Measurements from ENCODE around the gene OR4F15.

The OR4F15 gene

DNA sequence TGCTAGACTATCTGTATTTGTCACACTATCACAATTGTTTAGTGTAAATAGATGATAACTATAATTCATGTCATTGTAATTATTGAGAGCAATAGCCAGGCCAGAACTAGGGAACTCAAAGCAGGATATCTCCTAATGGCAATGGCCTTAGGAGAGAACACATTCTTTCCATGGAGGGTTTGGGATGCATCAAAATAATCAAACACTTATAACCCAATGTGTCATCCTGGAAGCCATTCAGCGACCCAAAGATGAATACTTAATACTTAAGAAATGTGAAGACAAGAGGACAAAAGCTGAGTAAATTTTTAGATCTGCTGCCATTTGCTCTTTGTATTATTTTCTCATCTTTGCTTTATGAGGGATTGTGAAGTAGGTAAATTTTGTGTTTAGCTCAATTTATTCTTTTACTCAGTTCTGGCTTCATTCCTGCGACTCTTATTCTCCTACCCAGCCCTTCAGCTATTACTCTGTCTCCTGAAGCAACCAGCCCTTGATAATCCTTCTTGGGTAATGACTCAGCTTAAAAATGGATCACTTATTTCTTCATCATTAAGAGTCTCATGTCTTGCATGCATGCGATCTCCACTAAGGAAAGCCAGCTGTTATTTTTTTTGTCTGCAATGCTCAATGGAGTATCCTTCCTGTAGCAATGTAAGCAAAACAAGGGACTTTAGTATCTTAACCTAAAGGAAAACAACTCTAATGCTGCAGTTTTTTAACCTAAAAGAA, 2.0 kb downstream of the OR4F15 start:
- CTCF ChIA-PET: no interaction called here
- Mint-ChIP-seq H3K9me3 (no peaks in the 10 kb centered on the region), H3K4me1 (no peaks in the 10 kb centered on the region), H3K27me3 (no peaks in the 10 kb centered on the region), H3K27ac (no peak overlapping the region), H3K4me3 (no peak overlapping the region), H3K36me3 (no peaks in the 10 kb centered on the region)
- no peak for DNase-seq

- H3K4me1 Mint-ChIP-seq: no peaks in the 10 kb centered on the region
- DNase-seq: no peak
- H3K9me3 Mint-ChIP-seq: no peaks in the 10 kb centered on the region
- H3K4me3 Mint-ChIP-seq: no peak overlapping the region
- no peaks in the 10 kb centered on the region for H3K36me3 Mint-ChIP-seq
- no peak overlapping the region for H3K27ac Mint-ChIP-seq
- CTCF ChIA-PET: no interaction called here
- H3K27me3 Mint-ChIP-seq: no peaks in the 10 kb centered on the region
Measured at GRCh38 chr15:101820781-101821180, 8.8 kb downstream of the OR4F15 start.

DNA sequence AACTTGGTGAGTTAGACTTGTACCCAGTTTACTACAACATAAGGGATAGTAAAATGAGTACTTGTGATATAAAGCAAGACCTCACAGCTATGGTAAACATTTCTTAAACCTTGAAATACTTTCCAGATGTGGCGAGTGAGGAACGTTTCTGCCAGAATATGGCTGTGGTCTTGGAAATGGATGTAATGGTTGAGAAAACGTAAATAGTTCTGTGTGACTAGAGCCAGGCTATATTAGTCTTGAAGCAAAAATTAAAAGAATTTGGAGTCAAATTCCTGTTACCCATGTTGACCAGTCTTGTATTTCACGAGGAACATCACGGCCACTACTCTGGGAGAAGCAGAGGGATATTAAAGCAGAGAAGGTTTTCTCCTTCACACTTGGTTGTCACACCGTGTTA, 15.3 kb downstream of the OR4F15 start:
- H3K27me3 Mint-ChIP-seq: no peaks in the 10 kb centered on the region
- H3K4me3 Mint-ChIP-seq: no peak overlapping the region
- no peak overlapping the region for H3K27ac Mint-ChIP-seq
- H3K9me3 Mint-ChIP-seq: no peaks in the 10 kb centered on the region
- CTCF ChIA-PET: no interaction called here
- DNase-seq: no peak
- H3K36me3 Mint-ChIP-seq: no peaks in the 10 kb centered on the region
- H3K4me1 Mint-ChIP-seq: no peaks in the 10 kb centered on the region

DNA sequence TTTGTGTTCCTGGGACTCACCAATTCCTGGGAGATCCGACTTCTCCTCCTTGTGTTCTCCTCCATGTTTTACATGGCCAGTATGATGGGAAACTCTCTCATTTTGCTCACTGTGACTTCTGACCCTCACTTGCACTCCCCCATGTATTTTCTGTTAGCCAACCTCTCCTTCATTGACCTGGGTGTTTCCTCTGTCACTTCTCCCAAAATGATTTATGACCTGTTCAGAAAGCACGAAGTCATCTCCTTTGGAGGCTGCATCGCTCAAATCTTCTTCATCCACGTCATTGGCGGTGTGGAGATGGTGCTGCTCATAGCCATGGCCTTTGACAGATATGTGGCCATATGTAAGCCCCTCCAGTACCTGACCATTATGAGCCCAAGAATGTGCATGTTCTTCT, 16.8 kb downstream of the OR4F15 start:
- no peak overlapping the region for H3K4me3 Mint-ChIP-seq

DNA sequence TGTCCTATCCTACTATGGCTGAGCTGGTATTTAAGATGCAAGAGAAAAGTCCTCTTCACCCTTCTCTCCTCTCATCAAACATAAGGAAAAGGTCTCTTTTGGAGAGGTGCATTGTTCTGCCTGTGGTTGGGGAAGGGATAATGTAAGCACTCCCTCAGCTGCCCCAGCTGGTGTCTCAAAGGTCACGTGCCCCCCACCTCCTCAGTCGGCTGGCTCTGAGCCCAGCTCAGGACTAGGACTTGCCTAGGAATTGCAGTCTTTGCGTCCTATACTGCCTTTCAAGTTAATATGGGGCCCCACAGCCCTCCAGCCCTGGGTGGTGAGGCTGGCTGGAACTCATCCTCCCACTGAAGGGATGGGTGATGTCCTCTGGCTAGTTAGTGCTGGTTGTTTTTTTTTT, 29.7 kb downstream of the OR4F15 start:
- CTCF ChIA-PET: no interaction called here
- Mint-ChIP-seq H3K36me3 (no peaks in the 10 kb centered on the region), H3K4me1 (no peaks in the 10 kb centered on the region), H3K27me3 (peaks cover 5% of the 10 kb centered on the region), H3K9me3 (no peaks in the 10 kb centered on the region), H3K27ac (no peak overlapping the region), H3K4me3 (no peak overlapping the region)
- no peak for DNase-seq

More for the DNA sequence above, 16.8 kb downstream of the OR4F15 start:
- Mint-ChIP-seq H3K27me3 (no peaks in the 10 kb centered on the region), H3K9me3 (no peaks in the 10 kb centered on the region), H3K36me3 (no peaks in the 10 kb centered on the region), H3K4me1 (no peaks in the 10 kb centered on the region), H3K27ac (no peak overlapping the region)
- CTCF ChIA-PET: no interaction called here
- no peak for DNase-seq

- H3K36me3 Mint-ChIP-seq: no peaks in the 10 kb centered on the region
- no peak overlapping the region for H3K27ac Mint-ChIP-seq
- no peaks in the 10 kb centered on the region for H3K4me1 Mint-ChIP-seq
- no peaks in the 10 kb centered on the region for H3K9me3 Mint-ChIP-seq
- no peak overlapping the region for H3K4me3 Mint-ChIP-seq
- H3K27me3 Mint-ChIP-seq: peaks cover 5% of the 10 kb centered on the region
- CTCF ChIA-PET: no interaction called here
- no peak for DNase-seq
Measured at GRCh38 chr15:101844916-101845315, 32.9 kb downstream of the OR4F15 start.

- CTCF ChIA-PET: no interaction called here
- no peaks in the 10 kb centered on the region for H3K36me3 Mint-ChIP-seq
- no peak overlapping the region for H3K4me3 Mint-ChIP-seq
- no peaks in the 10 kb centered on the region for H3K9me3 Mint-ChIP-seq
- no peak overlapping the region for H3K27ac Mint-ChIP-seq
- H3K4me1 Mint-ChIP-seq: no peaks in the 10 kb centered on the region
- DNase-seq: no peak
- no peaks in the 10 kb centered on the region for H3K27me3 Mint-ChIP-seq
Measured at GRCh38 chr15:101852356-101852755, 40.4 kb downstream of the OR4F15 start.
